Activated T-cell treated with anti-CD3 and anti-CD28 coated beads for 1 hour (primary cell): ENCODE data around the gene ACTR3.

Experiments
- DNase-seq: peaks from one replicate; pipeline ENCODE4 v3.0.0-alpha.2; 2020; ENCODE audit warnings: low read depth

The ACTR3 gene

GRCh38 chr2:113966171-113966570 is 76.3 kb downstream of the ACTR3 start:
- no peak for DNase-seq

- DNase-seq, result no peak
Measured at GRCh38 chr2:113966832-113967231, 76.9 kb downstream of the ACTR3 start.

GRCh38 chr2:113967272-113967671 is 77.4 kb downstream of the ACTR3 start:
- DNase-seq, result no peak

GRCh38 chr2:113972766-113973165 is 82.9 kb downstream of the ACTR3 start:
- no peak for DNase-seq

- DNase-seq, result no peak
Measured at GRCh38 chr2:113973810-113974209, 83.9 kb downstream of the ACTR3 start.

GRCh38 chr2:113974727-113975126 is 84.8 kb downstream of the ACTR3 start:
- DNase-seq, result no peak

- DNase-seq, result no peak
Measured at GRCh38 chr2:113976277-113976928, 86.5 kb downstream of the ACTR3 start.

GRCh38 chr2:113977060-113977659 is 87.3 kb downstream of the ACTR3 start:
- DNase-seq, result no peak

GRCh38 chr2:113977660-113978523 is 88.0 kb downstream of the ACTR3 start:
- no peak for DNase-seq

GRCh38 chr2:113978524-113979190 is 88.8 kb downstream of the ACTR3 start:
- no peak for DNase-seq

- DNase-seq, result peak; percentile 5
Measured at GRCh38 chr2:113979191-113980128, 89.6 kb downstream of the ACTR3 start.

- DNase-seq, result no peak
Measured at GRCh38 chr2:113980946-113981345, 91.1 kb downstream of the ACTR3 start.

GRCh38 chr2:113981404-113982134 is 91.7 kb downstream of the ACTR3 start:
- DNase-seq, result no peak

GRCh38 chr2:113985554-113986397 is 95.9 kb downstream of the ACTR3 start:
- DNase-seq, result no peak

- no peak for DNase-seq
Measured at GRCh38 chr2:113986762-113987290, 96.9 kb downstream of the ACTR3 start.

- no peak for DNase-seq
Measured at GRCh38 chr2:113992090-113992489, 102.2 kb downstream of the ACTR3 start.

GRCh38 chr2:113996671-113997594 is 107.0 kb downstream of the ACTR3 start:
- no peak for DNase-seq

- no peak for DNase-seq
Measured at GRCh38 chr2:114001152-114001551, 111.3 kb downstream of the ACTR3 start.
